H1 (cell line): ENCODE measurements around the gene KLHDC10. TPM values are rescaled to one million over a fixed set of nuclear protein-coding genes. Genes with fewer than 3 reads are reported as not detected.

Experiments used
- CTCF ChIA-PET: fragments of 300-600 bp; sonication (Branson Sonifier 250); formaldehyde crosslinking; loops from one replicate; lab custom pipeline; 2021; ENCODE audit not compliant: partially characterized antibody; lab: Charles Lee
- POLR2A ChIA-PET: fragments of 300-600 bp; sonication (Branson Sonifier 250); formaldehyde crosslinking; loops from one replicate; lab custom pipeline; 2021; ENCODE audit warnings: inconsistent platforms; ENCODE audit not compliant: partially characterized antibody; lab: Charles Lee
- DNase-seq, 2 experiments: peaks; one replicate each; pipeline versions ENCODE4 v3.0.0 to v3.0.0-alpha.2; 2010 to 2022; ENCODE audit warnings: low spot score in 2 of 2, low read depth in 1 of 2, mixed read lengths in 1 of 2
- FAIRE-seq: peaks from 2 replicates; lab custom pipeline; 2011; peaks lifted over from hg19 to GRCh38; lab: Jason Lieb, UNC
- H2AFZ ChIP-seq: 2 replicates; pipeline ENCODE4 v1.8.1; 2012; ENCODE audit warnings: low read length, inconsistent platforms
- H2AK5ac ChIP-seq: 2 replicates; pipeline ENCODE4 v1.6.1; 2013; ENCODE audit warnings: low read depth, low read length
- H2BK120ac ChIP-seq: replicated peaks from 2 replicates; pipeline ENCODE3; 2013; ENCODE audit warnings: low read depth, low read length, inconsistent platforms
- H2BK12ac ChIP-seq: 2 replicates; pipeline ENCODE4 v1.6.1; 2013; ENCODE audit warnings: low read depth, low read length
- H2BK15ac ChIP-seq: 2 replicates; pipeline ENCODE4 v1.6.1; 2013; ENCODE audit warnings: low read length
- H2BK20ac ChIP-seq: 2 replicates; pipeline ENCODE4 v1.6.1; 2013; ENCODE audit warnings: low read length
- H2BK5ac ChIP-seq: 2 replicates; pipeline ENCODE4 v1.6.1; 2013; ENCODE audit warnings: low read depth, low read length
- H3K14ac ChIP-seq: 2 replicates; pipeline ENCODE4 v1.6.1; 2013; ENCODE audit warnings: inconsistent platforms; ENCODE audit not compliant: insufficient read length
- H3K18ac ChIP-seq: 2 replicates; pipeline ENCODE4 v1.6.1; 2013; ENCODE audit warnings: low read length; ENCODE audit errors: extremely low read depth
- H3K23ac ChIP-seq: 2 replicates; pipeline ENCODE4 v1.6.1; 2013; ENCODE audit warnings: inconsistent platforms; ENCODE audit not compliant: insufficient read length
- H3K23me2 ChIP-seq: 2 replicates; pipeline ENCODE4 v1.6.1; 2013; ENCODE audit warnings: low read depth, low read length
- H3K27ac ChIP-seq: 2 replicates; pipeline ENCODE4 v1.6.1; 2011; ENCODE audit warnings: low read depth, low read length, inconsistent platforms
- H3K27me3 ChIP-seq, 4 experiments: replicated peaks in 1 of 4; 1 replicate in 1 of 4; 2 replicates in 3 of 4; pipeline versions ENCODE4 v1.6.1 to v1.8.1; 2011 to 2013; ENCODE audit warnings: low read length in 3 of 4, mild to moderate bottlenecking in 3 of 4, inconsistent platforms in 2 of 4, mixed read lengths in 2 of 4, moderate library complexity in 1 of 4; ENCODE audit not compliant: control insufficient read depth in 3 of 4, insufficient read depth in 3 of 4; ENCODE audit errors: extremely low read depth in 1 of 4
- H3K36me3 ChIP-seq, 4 experiments: 2 replicates each; pipeline versions ENCODE4 v1.6.1 to v1.8.1; 2011 to 2013; ENCODE audit warnings: mild to moderate bottlenecking in 4 of 4, low read length in 3 of 4, moderate library complexity in 2 of 4, control low read depth in 1 of 4, inconsistent platforms in 1 of 4; ENCODE audit not compliant: insufficient read depth in 4 of 4, control insufficient read depth in 2 of 4
- H3K4ac ChIP-seq: replicated peaks from 2 replicates; pipeline ENCODE3; 2013; ENCODE audit warnings: low read length, low read depth, mixed read lengths, inconsistent platforms; ENCODE audit not compliant: insufficient read length
- H3K4me1 ChIP-seq, 4 experiments: replicated peaks in 1 of 4; 1 replicate in 1 of 4; 2 replicates in 3 of 4; pipeline versions ENCODE4 v1.6.1 to v1.8.1; 2011 to 2013; ENCODE audit warnings: low read length in 3 of 4, inconsistent platforms in 2 of 4, mixed read lengths in 1 of 4; ENCODE audit not compliant: insufficient read depth in 4 of 4, control insufficient read depth in 3 of 4
- H3K4me2 ChIP-seq, 2 experiments: 2 replicates each; pipeline versions ENCODE4 v1.6.1 to v1.8.1; 2011 to 2013; ENCODE audit warnings: low read depth in 2 of 2, low read length in 2 of 2, control low read depth in 1 of 2, inconsistent platforms in 1 of 2, mild to moderate bottlenecking in 1 of 2; ENCODE audit not compliant: insufficient read depth in 1 of 2
- H3K4me3 ChIP-seq, 4 experiments: fragments of 200-600, 300-600 bp in 1 of 4; sonication (generic), shearing (Covaris generic), sonication (Bioruptor Twin) in 1 of 4; 2 replicates each; pipeline versions ENCODE4 v1.5.1 to v1.8.1; 2011 to 2016; ENCODE audit warnings: low read length in 4 of 4, low read depth in 3 of 4, control low read depth in 2 of 4, inconsistent platforms in 2 of 4, mild to moderate bottlenecking in 2 of 4, mixed read lengths in 1 of 4, moderate library complexity in 1 of 4; ENCODE audit not compliant: insufficient read depth in 2 of 4; ENCODE audit errors: extremely low read depth in 1 of 4
- H3K56ac ChIP-seq: replicated peaks from 2 replicates; pipeline ENCODE3; 2013; ENCODE audit warnings: low read depth, mild to moderate bottlenecking, mixed read lengths, low read length, inconsistent platforms; ENCODE audit not compliant: insufficient read length
- H3K79me1 ChIP-seq: 2 replicates; pipeline ENCODE4 v1.6.1; 2013; ENCODE audit warnings: low read depth, low read length, control low read depth
- H3K79me2 ChIP-seq, 2 experiments: 2 replicates each; pipeline versions ENCODE4 v1.6.1 to v1.8.1; 2012 to 2013; ENCODE audit warnings: low read length in 2 of 2, mild to moderate bottlenecking in 2 of 2, inconsistent platforms in 1 of 2; ENCODE audit not compliant: insufficient read depth in 2 of 2, control insufficient read depth in 1 of 2
- H3K9ac ChIP-seq, 4 experiments: replicated peaks in 1 of 4; 1 replicate in 1 of 4; 2 replicates in 3 of 4; pipeline versions ENCODE4 v1.6.1 to v1.8.1; 2011 to 2013; ENCODE audit warnings: low read depth in 3 of 4, low read length in 3 of 4, control low read depth in 2 of 4, mild to moderate bottlenecking in 2 of 4, moderate library complexity in 2 of 4, inconsistent platforms in 1 of 4; ENCODE audit errors: extremely low read depth in 1 of 4
- H3K9me3 ChIP-seq, 2 experiments: 2 replicates each; pipeline versions ENCODE4 v1.6.1 to v1.8.1; 2012 to 2013; ENCODE audit warnings: mild to moderate bottlenecking in 2 of 2, moderate library complexity in 2 of 2, control low read depth in 1 of 2, inconsistent platforms in 1 of 2, low read depth in 1 of 2, low read length in 1 of 2, mixed read lengths in 1 of 2; ENCODE audit not compliant: insufficient read depth in 2 of 2
- H4K20me1 ChIP-seq, 2 experiments: replicated peaks in 1 of 2; 2 replicates each; pipeline versions ENCODE3 to v1.8.1; 2011 to 2013; ENCODE audit warnings: inconsistent platforms in 2 of 2, low read length in 2 of 2, mild to moderate bottlenecking in 1 of 2; ENCODE audit not compliant: insufficient read depth in 2 of 2, control insufficient read depth in 1 of 2
- H4K5ac ChIP-seq: 2 replicates; pipeline ENCODE4 v1.6.1; 2013; ENCODE audit warnings: low read length, low read depth, mixed read lengths, inconsistent platforms; ENCODE audit not compliant: insufficient read length
- H4K8ac ChIP-seq: 2 replicates; pipeline ENCODE4 v1.8.0; 2013; ENCODE audit warnings: mild to moderate bottlenecking, moderate library complexity, low read length, inconsistent platforms; ENCODE audit not compliant: insufficient read depth; ENCODE audit errors: extremely low read depth
- H4K91ac ChIP-seq: replicated peaks from 2 replicates; pipeline ENCODE3; 2013; ENCODE audit warnings: low read length, mixed read lengths, inconsistent platforms; ENCODE audit not compliant: insufficient read length
- CHD1 ChIP-seq: IDR thresholded peaks from 2 replicates; pipeline ENCODE4 v1.6.1; 2012; ENCODE audit warnings: low read depth, low read length, improper control_type of control experiment
- CTCF ChIP-seq, 3 experiments: IDR thresholded peaks; 1 replicate in 2 of 3; 2 replicates in 1 of 3; pipeline versions ENCODE4 v1.5.1 to v1.6.1; 2011; ENCODE audit warnings: low read length in 3 of 3, mild to moderate bottlenecking in 3 of 3, inconsistent platforms in 2 of 3, low read depth in 1 of 3, moderate library complexity in 1 of 3; ENCODE audit not compliant: insufficient read depth in 1 of 3; ENCODE audit errors: control extremely low read depth in 1 of 3
- E2F6 ChIP-seq: IDR thresholded peaks from 2 replicates; pipeline ENCODE4 v1.6.1; 2012; ENCODE audit warnings: inconsistent platforms
- HDAC2 ChIP-seq, 2 experiments: fragments of 300-600 bp in 1 of 2; sonication (generic) in 1 of 2; IDR thresholded peaks; 2 replicates each; pipeline ENCODE4 v1.6.1; 2011 to 2012; ENCODE audit warnings: low read depth in 2 of 2, low read length in 2 of 2, mild to moderate bottlenecking in 2 of 2, moderate library complexity in 2 of 2, borderline replicate concordance in 1 of 2, inconsistent platforms in 1 of 2
- HDAC6 ChIP-seq: IDR thresholded peaks from one replicate; pipeline ENCODE4 v1.7.1; 2012; ENCODE audit warnings: low read depth, mild to moderate bottlenecking, inconsistent platforms, low read length, moderate library complexity
- SRF ChIP-seq: IDR thresholded peaks from 2 replicates; pipeline ENCODE4 v1.6.1; 2011; ENCODE audit warnings: mild to moderate bottlenecking, low read depth, low read length, moderate library complexity
- TEAD4 ChIP-seq: IDR thresholded peaks from 2 replicates; pipeline ENCODE4 v1.6.1; 2012; ENCODE audit warnings: low read depth, low read length, inconsistent platforms, mixed read lengths
- WGBS, 2 experiments: shearing (Covaris generic) in 1 of 2; methylation state at CpG; one replicate each; pipeline versions ENCODE4 v1.1.6 to v1.1.7; 2013 to 2015; ENCODE audit warnings: low lambda C conversion rate in 2 of 2, mixed read lengths in 2 of 2, inconsistent platforms in 1 of 2, low coverage in 1 of 2, missing lambda C conversion rate in 1 of 2; ENCODE audit not compliant: insufficient replicate concordance in 2 of 2, insufficient coverage in 1 of 2, insufficient read length in 1 of 2; ENCODE audit errors: extremely low coverage in 1 of 2, missing lambda C conversion rate in 1 of 2; 5-methylcytosine and 5-hydroxymethylcytosine counted together
- polyA plus RNA-seq, 7 experiments: library from polyadenylated mRNA; depleted of rRNA in 3 of 7; stranded (reverse) in 5 of 7; unstranded in 2 of 7; fragments of >200 nt in 5 of 7; fragments of 200-250 nt in 2 of 7; gene quantifications; 1 replicate in 5 of 7; 2 replicates in 1 of 7; 4 replicates in 1 of 7; pipeline versions ENCODE4 v1.2.1 to v1.2.3, GENCODE V29; 2011 to 2013; ENCODE audit warnings: missing spikeins in 2 of 7, mixed read lengths in 2 of 7
- total RNA-seq: library from RNA; stranded (reverse); fragmentation: NEBNext Ultra II Directional; extraction: Animal tissue kit (Norgen Biotek cat#: 25700); gene quantifications from 2 replicates; pipeline ENCODE4 v1.2.1, GENCODE V29; 2021

The KLHDC10 gene
- total and polyA plus RNA-seq, 2 of the 8 experiments (the other 6 are each of a cell fraction or from before 2014, with no cell fraction given): 6.6 to 14.5 TPM

- ChIA-PET CTCF (interaction anchor here (0.6 kb wide), 1 partner anchor 124 kb away, joined by 4 read pairs; no protein-coding TSS in a partner anchor), POLR2A (interaction anchor here (1.0 kb wide), 1 partner anchor 10 kb away, joined by 3 read pairs; no protein-coding TSS in a partner anchor)
- Histone ChIP-seq H2BK12ac (no peak overlapping the region), H3K56ac (no peak overlapping the region), H3K27me3 (no peaks in the 10 kb centered on the region), H3K4ac (no peak overlapping the region), H2AFZ (no peak overlapping the region), H3K36me3 (peaks cover 8 to 56% (median 25%) of the 10 kb centered on the region in 4 experiments), H3K27ac (no peak overlapping the region), H3K4me3 (no peak overlapping the region), H3K14ac (no peak overlapping the region), H3K23me2 (no peaks in the 10 kb centered on the region), H4K91ac (no peak overlapping the region), H4K20me1 (no peaks in the 10 kb centered on the region), H2BK5ac (no peak overlapping the region), H3K23ac (no peak overlapping the region), H2BK15ac (no peak overlapping the region), H4K8ac (no peak overlapping the region), H3K18ac (no peak overlapping the region), H3K4me1 (no peaks in the 10 kb centered on the region), H2AK5ac (no peak overlapping the region), H3K4me2 (no peak overlapping the region), H2BK120ac (no peak overlapping the region), H2BK20ac (no peak overlapping the region), H3K79me2 (no peaks in the 10 kb centered on the region), H3K79me1 (no peaks in the 10 kb centered on the region), H3K9ac (no peak overlapping the region), H3K9me3 (no peaks in the 10 kb centered on the region), H4K5ac (no peak overlapping the region)
- FAIRE-seq (no peak), DNase-seq (no peak)
- WGBS, 2 experiments: 92% methylated on average over 9 of the region's 9 CpGs; no CpG with 5 or more reads in 1 of the 2 experiments
- TF ChIP-seq SRF (no peak), TEAD4 (no peak), CTCF (IDR thresholded peaks at IDR 0.05; ENCODE audit: control extremely low read depth in 1 of 3, insufficient read depth in 1 of 3, low read depth in 1 of 3, low read length in 3 of 3) (no peak), HDAC2 (IDR thresholded peaks at IDR 0.05; ENCODE audit: borderline replicate concordance in 1 of 2, low read depth in 2 of 2, low read length in 2 of 2) (no peak), E2F6 (no peak), HDAC6 (no peak), CHD1 (no peak)
Observed at GRCh38 chr7:130180571-130181262, 110.4 kb downstream of the KLHDC10 start.
